ENCODE measurements around the gene DPP6.

GRCh38 chr7:154906736-154907355, 854.6 kb downstream of the DPP6 start:
- TF ChIP-seq CTCF (conservative IDR thresholded peaks at IDR 0.05; ENCODE audit: low read depth in 2 of 2): no peak
- no peak for TF ChIP-seq EZH2phosphoT487 (IDR thresholded peaks at IDR 0.05; ENCODE audit: unreplicated experiment)
- no peak for TF ChIP-seq CREB1 (CRISPR knock-in tag; IDR thresholded peaks at IDR 0.05; ENCODE audit: low read depth)
- no peak for TF ChIP-seq EZH2 (IDR thresholded peaks at IDR 0.05; ENCODE audit: low read depth, unreplicated experiment)
- TF ChIP-seq ZNF462 (CRISPR knock-in tag; IDR thresholded peaks at IDR 0.05): no peak
- TF ChIP-seq POLR2AphosphoS5 (IDR thresholded peaks at IDR 0.05; ENCODE audit: low read depth): no peak
- no peak for TF ChIP-seq ZNF331 (CRISPR knock-in tag; IDR thresholded peaks at IDR 0.05; ENCODE audit: low read depth)
- TF ChIP-seq REST (IDR thresholded peaks at IDR 0.05; ENCODE audit: unreplicated experiment): no peak
- TF ChIP-seq ETS1 (IDR thresholded peaks at IDR 0.05): no peak
- TF ChIP-seq JUNB (IDR thresholded peaks at IDR 0.05; ENCODE audit: unreplicated experiment): no peak
